ENCODE measurements around the gene RAPGEF2.

GRCh38 chr4:159390648-159391047 lies 287.8 kb downstream of the RAPGEF2 start:
- no peak for TF ChIP-seq CTCF (IDR thresholded peaks at IDR 0.05; ENCODE audit: extremely low read depth in 1 of 2, insufficient read depth in 1 of 2, low read depth in 1 of 2, low read length in 2 of 2)
- no peak for TF ChIP-seq EZH2 (IDR thresholded peaks at IDR 0.05; ENCODE audit: borderline replicate concordance, low read depth, low read length, severe bottlenecking)
- no peak for TF ChIP-seq POLR2A (IDR thresholded peaks at IDR 0.05; ENCODE audit: low read depth, low read length)
- TF ChIP-seq POLR2AphosphoS5 (IDR thresholded peaks at IDR 0.05; ENCODE audit: insufficient read depth, low read depth, low read length): peak; percentile 90
- TF ChIP-seq, protein P1, sequence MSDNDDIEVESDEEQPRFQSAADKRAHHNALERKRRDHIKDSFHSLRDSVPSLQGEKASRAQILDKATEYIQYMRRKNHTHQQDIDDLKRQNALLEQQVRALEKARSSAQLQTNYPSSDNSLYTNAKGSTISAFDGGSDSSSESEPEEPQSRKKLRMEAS (IDR thresholded peaks at IDR 0.05; ENCODE audit: insufficient read depth, insufficient read length): no peak
- TF ChIP-seq JUN (IDR thresholded peaks at IDR 0.05; ENCODE audit: borderline replicate concordance, insufficient read depth, insufficient read length, low read depth): peak; percentile 86
- no peak for TF ChIP-seq MYC (IDR thresholded peaks at IDR 0.05; ENCODE audit: low read depth, low read length)
- TF ChIP-seq GATA2 (IDR thresholded peaks at IDR 0.05; ENCODE audit: insufficient read depth, insufficient read length, low read depth, low read length): no peak
- peak; percentile 75 for TF ChIP-seq FOS (IDR thresholded peaks at IDR 0.05; ENCODE audit: borderline replicate concordance, insufficient read depth, low read length)
